HEK293T (cell line): ENCODE data around the gene SLC12A8.

Source experiments
- ARNT ChIP-seq: fragments of 450-650 bp; IDR thresholded peaks from 2 replicates; pipeline ENCODE4 v1.6.1; 2017; ENCODE audit warnings: mild to moderate bottlenecking
- CTBP1 ChIP-seq: fragments of 450-650 bp; IDR thresholded peaks from 2 replicates; pipeline ENCODE4 v1.6.1; 2016; ENCODE audit warnings: borderline replicate concordance
- ELF4 ChIP-seq: fragments of 450-650 bp; IDR thresholded peaks from 2 replicates; pipeline ENCODE4 v1.6.1; 2017; ENCODE audit warnings: antibody characterized with exemption
- FOXK2 ChIP-seq: fragments of 450-650 bp; IDR thresholded peaks from 2 replicates; pipeline ENCODE4 v1.6.1; 2016; ENCODE audit warnings: mild to moderate bottlenecking
- FOXM1 ChIP-seq: fragments of 450-650 bp; IDR thresholded peaks from 2 replicates; pipeline ENCODE4 v1.6.1; 2017; ENCODE audit warnings: mild to moderate bottlenecking, borderline replicate concordance
- HDGF ChIP-seq: fragments of 450-650 bp; IDR thresholded peaks from 2 replicates; pipeline ENCODE4 v1.6.1; 2017; ENCODE audit warnings: antibody characterized with exemption, borderline replicate concordance
- ZNF384 ChIP-seq: fragments of 450-650 bp; IDR thresholded peaks from 2 replicates; pipeline ENCODE4 v1.6.1; 2016

GRCh38 chr3:125140011-125140817, 72.3 kb downstream of the SLC12A8 start:
- TF ChIP-seq ZNF384, result no peak
- no peak for TF ChIP-seq FOXK2
- TF ChIP-seq ELF4, result no peak
- TF ChIP-seq CTBP1, result no peak
- no peak for TF ChIP-seq HDGF
- no peak for TF ChIP-seq ARNT
- no peak for TF ChIP-seq FOXM1
